Caco-2 (cell line): ENCODE measurements around the gene ZNF599. TPM values are rescaled to one million over a fixed set of nuclear protein-coding genes. Genes with fewer than 3 reads are reported as not detected.

Experiments
- BruUV-seq: library from RNA; stranded (reverse); fragments of 400-500 nt; replicated peaks from 2 replicates; lab custom pipeline; 2021; lab: Mats Ljungman, UMichigan
- CTCF ChIA-PET: fragments of 300-600 bp; sonication (Branson Sonifier 250); formaldehyde crosslinking; loops from one replicate; lab custom pipeline; 2022; ENCODE audit warnings: antibody characterized with exemption; lab: Charles Lee
- POLR2A ChIA-PET: fragments of 300-600 bp; sonication (Branson Sonifier 250); formaldehyde crosslinking; loops from one replicate; lab custom pipeline; 2022; ENCODE audit warnings: antibody characterized with exemption; lab: Charles Lee
- DNase-seq, 2 experiments: peaks; one replicate each; pipeline versions ENCODE4 v3.0.0 to v3.0.0-alpha.2; 2020 to 2022
- H3K27me3 ChIP-seq: replicated peaks from 2 replicates; pipeline ENCODE4 v1.6.0; 2011; ENCODE audit warnings: low read length; ENCODE audit not compliant: control insufficient read depth, insufficient read depth
- H3K36me3 ChIP-seq: 2 replicates; pipeline ENCODE4 v1.5.1; 2011; ENCODE audit warnings: low read length; ENCODE audit not compliant: control insufficient read depth, insufficient read depth
- H3K4me1 ChIP-seq: fragments of 250-450 bp; sonication (Bioruptor Pico); 2 replicates; pipeline ENCODE4 v1.5.1; 2020; ENCODE audit warnings: mild to moderate bottlenecking
- H3K4me3 ChIP-seq: 2 replicates; pipeline ENCODE4 v1.5.1; 2011; ENCODE audit warnings: low read depth, mild to moderate bottlenecking, control low read depth, low read length
- H3K9me3 ChIP-seq: fragments of 250-450 bp; sonication (Bioruptor Pico); 2 replicates; pipeline ENCODE4 v1.5.1; 2020; ENCODE audit warnings: mild to moderate bottlenecking, moderate library complexity
- H3K27ac Mint-ChIP-seq: one replicate; pipeline ENCODE4 v1.8.0; 2022; ENCODE audit warnings: mixed read lengths; ENCODE audit not compliant: unreplicated experiment
- H3K27me3 Mint-ChIP-seq: one replicate; pipeline ENCODE4 v1.8.0; 2022; ENCODE audit warnings: mixed read lengths; ENCODE audit not compliant: insufficient read depth, unreplicated experiment
- H3K36me3 Mint-ChIP-seq: one replicate; pipeline ENCODE4 v1.8.0; 2022; ENCODE audit warnings: mild to moderate bottlenecking, mixed read lengths; ENCODE audit not compliant: insufficient read depth, unreplicated experiment
- H3K4me1 Mint-ChIP-seq: one replicate; pipeline ENCODE4 v1.8.0; 2022; ENCODE audit warnings: low read depth, mixed read lengths; ENCODE audit not compliant: unreplicated experiment
- H3K4me3 Mint-ChIP-seq: one replicate; pipeline ENCODE4 v1.8.0; 2022; ENCODE audit warnings: mild to moderate bottlenecking, moderate library complexity, mixed read lengths; ENCODE audit not compliant: unreplicated experiment
- H3K9me3 Mint-ChIP-seq: one replicate; pipeline ENCODE4 v1.8.0; 2022; ENCODE audit warnings: mixed read lengths; ENCODE audit not compliant: unreplicated experiment
- CTCF ChIP-seq, 2 experiments: fragments of 200-600 bp in 1 of 2; IDR thresholded peaks; 1 replicate in 1 of 2; 2 replicates in 1 of 2; pipeline versions ENCODE4 v1.5.1 to v1.8.0; 2011 to 2022; ENCODE audit warnings: antibody characterized with exemption in 1 of 2, control low read depth in 1 of 2, inconsistent platforms in 1 of 2, low read depth in 1 of 2, low read length in 1 of 2, mild to moderate bottlenecking in 1 of 2, moderate library complexity in 1 of 2; ENCODE audit not compliant: insufficient read depth in 1 of 2, severe bottlenecking in 1 of 2, unreplicated experiment in 1 of 2
- intact Hi-C: fragments of 100-400 bp; cut with micrococcal nuclease; formaldehyde crosslinking; loops from one replicate; pipeline ENCODE4 v1.10.0; 2022; ENCODE audit not compliant: unreplicated experiment
- total RNA-seq: library from RNA; stranded (reverse); gene quantifications from 2 replicates; pipeline ENCODE4 v1.2.3, GENCODE V29; 2022

ZNF599 gene
- total RNA-seq, 1 experiment from 2014 or later, result 5.0 TPM

GRCh38 chr19:34794066-34794960 lies 21.3 kb upstream of the ZNF599 start:
- Mint-ChIP-seq H3K9me3 (peaks cover 9% of the 10 kb centered on the region), H3K4me3 (no peak overlapping the region), H3K4me1 (no peaks in the 10 kb centered on the region), H3K36me3 (no peaks in the 10 kb centered on the region), H3K27ac (no peak overlapping the region), H3K27me3 (peaks cover 7% of the 10 kb centered on the region)
- Histone ChIP-seq H3K4me1 (peaks cover 7% of the 10 kb centered on the region; the same call in 1 of the 2 replicates), H3K4me3 (no peak overlapping the region), H3K9me3 (peaks cover 5% of the 10 kb centered on the region; the same call in 1 of the 2 replicates), H3K36me3 (no peaks in the 10 kb centered on the region), H3K27me3 (no peaks in the 10 kb centered on the region)
- POLR2A ChIA-PET, result interaction anchor here (0.6 kb wide), 1 partner anchor 188 kb away, joined by 4 read pairs; no protein-coding TSS in a partner anchor
- no TSS peak for BruUV-seq
- TF ChIP-seq CTCF (IDR thresholded peaks at IDR 0.05; ENCODE audit: insufficient read depth in 1 of 2, low read depth in 1 of 2, low read length in 1 of 2, severe bottlenecking in 1 of 2, unreplicated experiment in 1 of 2), result no peak
- DNase-seq, result no peak
- intact Hi-C loops, result no loop called here
- CTCF ChIA-PET, result no interaction called here

GRCh38 chr19:34793565-34793964 lies 20.6 kb upstream of the ZNF599 start:
- POLR2A ChIA-PET, result no interaction called here
- no TSS peak for BruUV-seq

GRCh38 chr19:34788074-34788473 lies 15.1 kb upstream of the ZNF599 start:
- intact Hi-C loops, result no loop called here
- no peak overlapping the region for H3K4me3 Mint-ChIP-seq
- TF ChIP-seq CTCF (IDR thresholded peaks at IDR 0.05; ENCODE audit: insufficient read depth in 1 of 2, low read depth in 1 of 2, low read length in 1 of 2, severe bottlenecking in 1 of 2, unreplicated experiment in 1 of 2), result no peak
- peaks cover 11% of the 10 kb centered on the region for H3K27me3 Mint-ChIP-seq
- no peak overlapping the region for H3K27ac Mint-ChIP-seq
- peaks cover 19% of the 10 kb centered on the region for H3K9me3 ChIP-seq
- no peaks in the 10 kb centered on the region; the same call in 1 of the 2 replicates for H3K27me3 ChIP-seq
- BruUV-seq, result no TSS peak
- ChIA-PET CTCF (no interaction called here), POLR2A (no interaction called here)
- no peaks in the 10 kb centered on the region for H3K4me1 ChIP-seq
- no peaks in the 10 kb centered on the region for H3K36me3 ChIP-seq
- H3K4me1 Mint-ChIP-seq, result no peaks in the 10 kb centered on the region
- no peak overlapping the region for H3K4me3 ChIP-seq
- no peak for DNase-seq
- peaks cover 22% of the 10 kb centered on the region for H3K9me3 Mint-ChIP-seq
- no peaks in the 10 kb centered on the region for H3K36me3 Mint-ChIP-seq

More at GRCh38 chr19:34793565-34793964, 20.6 kb upstream of the ZNF599 start:
- CTCF ChIA-PET, result no interaction called here
- Mint-ChIP-seq H3K27me3 (peaks cover 7% of the 10 kb centered on the region), H3K9me3 (peaks cover 9% of the 10 kb centered on the region), H3K4me3 (no peak overlapping the region), H3K27ac (no peak overlapping the region), H3K36me3 (no peaks in the 10 kb centered on the region), H3K4me1 (no peaks in the 10 kb centered on the region)
- DNase-seq, result no peak
- no peaks in the 10 kb centered on the region for H3K36me3 ChIP-seq
- H3K4me3 ChIP-seq, result no peak overlapping the region
- intact Hi-C loops, result no loop called here
- peaks cover 7% of the 10 kb centered on the region; the same call in 1 of the 2 replicates for H3K4me1 ChIP-seq
- peaks cover 8% of the 10 kb centered on the region; the same call in 1 of the 2 replicates for H3K9me3 ChIP-seq
- TF ChIP-seq CTCF (IDR thresholded peaks at IDR 0.05; ENCODE audit: insufficient read depth in 1 of 2, low read depth in 1 of 2, low read length in 1 of 2, severe bottlenecking in 1 of 2, unreplicated experiment in 1 of 2), result no peak
- no peaks in the 10 kb centered on the region for H3K27me3 ChIP-seq
